GM21723 (cell line): ENCODE measurements around the gene DIAPH3.

Experiments
- ATAC-seq: cut with Tn5 transposase; IDR thresholded peaks from one replicate; pipeline ENCODE4 v1.9.1; 2021; ENCODE audit warnings: mild to moderate bottlenecking, moderate library complexity; ENCODE audit not compliant: unreplicated experiment

Gene DIAPH3

GRCh38 chr13:59793107-59793506 lies 370.6 kb downstream of the DIAPH3 start:
- ATAC-seq, result no peak

GRCh38 chr13:59790626-59791025 lies 373.1 kb downstream of the DIAPH3 start:
- no peak for ATAC-seq

GRCh38 chr13:59789558-59789957 lies 374.2 kb downstream of the DIAPH3 start:
- ATAC-seq, result no peak

- no peak for ATAC-seq
These were observed 376.0 kb downstream of the DIAPH3 start for GRCh38 chr13:59787679-59788078.

- ATAC-seq, result no peak
These were observed 381.0 kb downstream of the DIAPH3 start for GRCh38 chr13:59782696-59783095.

- no peak for ATAC-seq
These were observed 383.7 kb downstream of the DIAPH3 start for GRCh38 chr13:59780058-59780457.

- no peak for ATAC-seq
These were observed 386.6 kb downstream of the DIAPH3 start for GRCh38 chr13:59776924-59777690.

- no peak for ATAC-seq
These were observed 389.2 kb downstream of the DIAPH3 start for GRCh38 chr13:59774491-59774971.

GRCh38 chr13:59771272-59771671 lies 392.5 kb downstream of the DIAPH3 start:
- ATAC-seq, result no peak

GRCh38 chr13:59770451-59770850 lies 393.3 kb downstream of the DIAPH3 start:
- no peak for ATAC-seq

- ATAC-seq, result no peak
These were observed 397.5 kb downstream of the DIAPH3 start for GRCh38 chr13:59766236-59766635.

- peak; percentile 57 for ATAC-seq
These were observed 408.0 kb downstream of the DIAPH3 start for GRCh38 chr13:59755632-59756290.

- ATAC-seq, result peak; percentile 65
These were observed 409.3 kb downstream of the DIAPH3 start for GRCh38 chr13:59754411-59754810.

- no peak for ATAC-seq
These were observed 412.9 kb downstream of the DIAPH3 start for GRCh38 chr13:59750860-59751259.

GRCh38 chr13:59748046-59748445 lies 415.7 kb downstream of the DIAPH3 start:
- ATAC-seq, result no peak

- ATAC-seq, result no peak
These were observed 416.2 kb downstream of the DIAPH3 start for GRCh38 chr13:59747529-59747928.

- no peak for ATAC-seq
These were observed 417.3 kb downstream of the DIAPH3 start for GRCh38 chr13:59746291-59746962.

GRCh38 chr13:59745392-59745788 lies 418.3 kb downstream of the DIAPH3 start:
- no peak for ATAC-seq

GRCh38 chr13:59744747-59745391 lies 418.9 kb downstream of the DIAPH3 start:
- peak; percentile 66 for ATAC-seq

GRCh38 chr13:59743195-59743594 lies 420.5 kb downstream of the DIAPH3 start:
- no peak for ATAC-seq

GRCh38 chr13:59742467-59742866 lies 421.3 kb downstream of the DIAPH3 start:
- no peak for ATAC-seq
